Muscle layer of colon (tissue), 2 donors: ENCODE measurements around the gene RNF224.

ENCODE experiments used
- H3K27ac ChIP-seq: one replicate; pipeline ENCODE4 v1.7.0; 2013; ENCODE audit warnings: low read depth, mild to moderate bottlenecking, low read length, moderate library complexity
- H3K27me3 ChIP-seq, 2 donors: one replicate each; pipeline ENCODE4 v1.7.0; 2013; ENCODE audit warnings: low read length in 2 of 2, mild to moderate bottlenecking in 2 of 2; ENCODE audit not compliant: insufficient read depth in 2 of 2, control insufficient read depth in 1 of 2
- H3K36me3 ChIP-seq: one replicate; pipeline ENCODE4 v1.7.0; 2013; ENCODE audit warnings: mild to moderate bottlenecking, low read length; ENCODE audit not compliant: insufficient read depth
- H3K4me1 ChIP-seq: one replicate; pipeline ENCODE4 v1.7.0; 2013; ENCODE audit warnings: mild to moderate bottlenecking, low read length; ENCODE audit not compliant: insufficient read depth
- H3K4me3 ChIP-seq, 2 donors: one replicate each; pipeline ENCODE4 v1.7.0; 2013; ENCODE audit warnings: low read length in 2 of 2, low read depth in 1 of 2, mild to moderate bottlenecking in 1 of 2, moderate library complexity in 1 of 2
- H3K9ac ChIP-seq: one replicate; pipeline ENCODE4 v1.7.0; 2013; ENCODE audit warnings: low read length
- H3K9me3 ChIP-seq: one replicate; pipeline ENCODE4 v1.7.0; 2013; ENCODE audit warnings: mild to moderate bottlenecking, low read length
- donor health status: abdominal sarcoma.
- donor health status: Adenocarcinoma of cecum.

RNF224 gene

DNA sequence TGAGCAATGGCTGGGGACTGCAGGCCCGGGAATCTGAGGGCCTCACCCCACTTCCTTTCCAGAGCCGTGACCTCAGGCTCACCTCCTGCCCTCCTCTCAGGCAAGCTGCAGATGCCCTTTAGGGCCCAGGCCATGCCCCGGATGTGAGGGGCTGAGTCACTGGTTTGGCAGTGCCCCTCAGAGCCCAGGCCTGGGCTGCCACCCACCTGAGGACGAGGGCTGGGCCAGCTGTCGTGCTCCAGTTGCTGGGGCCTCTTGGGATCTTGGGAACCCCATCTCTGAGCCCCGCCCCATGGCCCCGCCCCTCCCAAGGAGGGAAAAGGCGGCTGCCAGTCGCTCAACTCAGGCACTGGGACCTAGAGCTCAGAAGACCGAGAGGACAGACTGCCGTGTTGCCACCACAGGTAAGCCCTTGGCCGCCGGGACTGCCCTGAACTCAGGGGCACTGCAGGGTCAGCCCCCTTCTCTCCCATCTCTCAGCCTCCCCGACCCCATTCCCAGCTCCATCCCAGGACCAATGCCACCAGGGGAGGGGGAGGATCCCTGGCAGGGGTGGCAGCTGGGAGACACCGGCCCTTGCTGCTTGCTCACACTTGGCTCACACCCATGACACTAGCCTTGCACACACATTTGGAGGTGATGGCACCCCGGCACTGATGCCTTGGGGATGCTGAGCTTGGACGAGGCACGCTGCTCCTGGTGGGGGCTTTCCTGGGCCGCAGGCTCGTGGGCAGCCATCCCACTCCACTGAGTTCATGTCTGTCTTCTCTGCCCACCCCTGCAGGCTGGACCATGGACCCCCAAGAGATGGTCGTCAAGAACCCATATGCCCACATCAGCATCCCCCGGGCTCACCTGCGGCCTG is 2.2 kb upstream of the RNF224 start, which contains the start of gene CYSRT1:
Gene CYSRT1 (plus strand): TSS at position 345 of the 865 bp plus-strand sequence. CDS start 448 bp downstream, at position 793.
- Histone ChIP-seq H3K4me1 (peaks cover 5% of the 10 kb centered on the region), H3K4me3 (peak within 1 kb of the TSS; percentile 73 to 84), H3K9ac (peak within 1 kb of the TSS; percentile 78), H3K36me3 (no peaks in the 10 kb centered on the region), H3K27ac (peak within 1 kb of the TSS; percentile 86), H3K27me3 (peaks cover 0 to 31% of the 10 kb centered on the region in 2 donors), H3K9me3 (no peaks in the 10 kb centered on the region)

DNA sequence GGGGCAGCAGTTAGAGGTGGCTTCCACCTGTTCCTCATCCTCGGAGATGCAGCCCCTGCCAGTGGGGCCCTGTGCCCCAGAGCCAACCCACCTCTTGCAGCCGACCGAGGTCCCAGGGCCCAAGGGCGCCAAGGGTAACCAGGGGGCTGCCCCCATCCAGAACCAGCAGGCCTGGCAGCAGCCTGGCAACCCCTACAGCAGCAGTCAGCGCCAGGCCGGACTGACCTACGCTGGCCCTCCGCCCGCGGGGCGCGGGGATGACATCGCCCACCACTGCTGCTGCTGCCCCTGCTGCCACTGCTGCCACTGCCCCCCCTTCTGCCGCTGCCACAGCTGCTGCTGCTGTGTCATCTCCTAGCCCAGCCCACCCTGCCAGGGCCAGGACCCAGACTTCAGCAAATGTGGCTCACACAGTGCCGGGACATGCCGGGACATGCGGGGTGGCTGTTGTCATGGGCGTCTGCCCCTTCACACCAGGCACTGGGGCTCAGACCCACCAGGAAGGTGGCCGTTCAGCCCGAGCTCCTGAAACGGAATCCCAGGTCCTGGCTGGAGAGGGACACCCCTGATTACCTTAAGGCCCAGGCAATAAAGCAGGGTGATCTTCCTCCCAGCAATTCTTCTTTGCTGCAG is 1.5 kb upstream of the RNF224 start:
- Histone ChIP-seq H3K9me3 (no peaks in the 10 kb centered on the region), H3K27me3 (peaks cover 3 to 38% of the 10 kb centered on the region in 2 donors), H3K9ac (no peak overlapping the region), H3K27ac (no peak overlapping the region), H3K4me3 (no peak overlapping the region), H3K36me3 (no peaks in the 10 kb centered on the region), H3K4me1 (peaks cover 5% of the 10 kb centered on the region)

DNA sequence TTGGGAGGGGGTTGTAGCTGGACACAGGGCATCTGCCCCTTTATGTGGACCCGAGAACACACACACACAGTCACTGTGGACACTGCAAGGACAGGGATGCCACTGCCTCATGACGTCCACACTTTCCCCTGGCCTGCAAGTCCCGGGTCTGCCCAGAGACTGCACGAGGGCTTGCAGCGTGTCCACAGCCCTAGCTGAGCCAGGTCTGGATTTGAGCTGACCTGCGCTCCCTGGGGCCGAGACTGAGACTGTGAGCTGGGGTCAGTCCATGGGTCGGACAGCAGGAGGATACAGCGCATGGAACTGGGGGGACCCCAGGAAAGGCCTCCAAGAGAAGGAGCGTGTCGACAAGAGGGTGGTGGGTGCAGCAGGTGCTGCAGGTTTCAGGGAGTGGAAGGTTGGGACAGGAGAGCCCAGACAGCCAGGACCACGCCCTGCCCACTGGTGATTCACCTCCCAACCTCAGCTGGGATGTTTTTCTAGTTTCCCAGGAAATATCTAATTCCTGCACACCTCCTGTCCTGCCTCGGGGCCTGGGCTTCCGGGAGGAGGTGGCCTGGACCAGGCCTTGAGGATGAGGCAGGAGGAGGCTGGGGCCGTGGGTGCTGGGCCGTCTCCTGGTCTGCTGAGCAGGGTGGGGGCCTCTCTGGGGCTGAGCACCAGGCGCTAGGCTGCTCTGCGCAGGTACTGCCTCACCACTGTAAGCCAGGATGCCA is 806 bp upstream of the RNF224 start:
- Histone ChIP-seq H3K4me3 (no peak overlapping the region), H3K9me3 (no peaks in the 10 kb centered on the region), H3K36me3 (no peaks in the 10 kb centered on the region), H3K27ac (no peak overlapping the region), H3K4me1 (peaks cover 5% of the 10 kb centered on the region), H3K27me3 (peaks cover 4 to 45% of the 10 kb centered on the region in 2 donors), H3K9ac (no peak overlapping the region)

DNA sequence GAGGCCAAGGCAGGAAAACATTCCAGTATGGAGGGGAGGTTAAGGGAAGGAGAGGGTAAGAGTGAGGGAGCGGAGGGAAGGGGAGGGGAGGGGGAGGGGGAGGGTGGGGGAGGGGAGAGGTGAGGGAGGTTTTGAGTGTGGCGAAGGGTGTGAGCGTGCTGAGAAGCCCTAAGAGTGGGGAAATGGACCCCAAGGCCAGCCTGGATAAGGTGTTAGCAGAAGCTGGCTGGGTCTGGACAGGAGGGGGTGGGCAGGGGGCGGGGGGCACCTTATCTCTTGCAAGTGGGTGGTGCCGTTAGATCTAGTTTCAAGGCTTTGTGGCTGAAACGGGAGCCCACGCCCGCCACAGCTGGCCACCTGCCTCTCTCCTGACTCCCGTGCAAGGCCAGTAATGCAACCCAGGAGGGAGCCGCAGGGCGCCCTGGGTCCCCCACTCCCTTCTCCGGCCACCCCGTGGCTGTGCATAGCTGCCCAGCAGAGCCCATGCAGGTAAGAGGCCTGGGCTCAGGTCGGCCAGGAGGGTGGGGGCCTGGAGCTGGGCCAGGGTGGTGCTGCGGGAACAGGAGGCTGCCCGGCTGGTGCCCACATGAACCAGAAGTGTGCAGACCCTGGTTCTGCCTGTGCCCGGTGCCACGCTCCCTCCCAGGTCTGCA is 677 bp downstream of the RNF224 start:
- H3K4me3 ChIP-seq: no peak overlapping the region
- H3K27ac ChIP-seq: no peak overlapping the region
- no peaks in the 10 kb centered on the region for H3K9me3 ChIP-seq
- H3K36me3 ChIP-seq: no peaks in the 10 kb centered on the region
- H3K9ac ChIP-seq: no peak overlapping the region
- H3K27me3 ChIP-seq: peaks cover 4 to 59% of the 10 kb centered on the region in 2 donors
- peaks cover 5% of the 10 kb centered on the region for H3K4me1 ChIP-seq

DNA sequence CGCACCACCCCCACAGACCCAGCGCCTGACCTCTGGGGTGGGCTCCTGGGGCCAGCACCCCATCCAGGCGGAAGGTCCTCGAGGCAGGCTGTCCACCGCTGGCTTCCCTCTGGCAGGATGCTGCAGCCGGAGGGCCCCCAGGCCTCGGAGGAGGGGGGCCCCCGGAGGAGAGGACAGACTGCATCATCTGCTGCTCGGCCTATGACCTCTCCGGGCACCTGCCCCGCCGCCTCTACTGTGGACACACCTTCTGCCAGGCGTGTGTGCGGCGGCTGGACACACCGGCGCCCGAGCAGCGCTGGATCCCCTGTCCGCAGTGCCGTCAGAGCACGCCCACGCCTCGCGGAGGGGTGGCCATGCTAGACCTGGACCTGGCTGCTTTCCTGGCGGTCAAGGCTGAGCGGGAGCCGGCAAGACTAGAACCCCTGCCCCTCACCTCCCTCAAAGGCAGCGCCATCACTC is 1.2 kb downstream of the RNF224 start:
- Histone ChIP-seq H3K27me3 (peaks cover 4 to 64% of the 10 kb centered on the region in 2 donors), H3K27ac (no peak overlapping the region), H3K9ac (no peak overlapping the region), H3K36me3 (no peaks in the 10 kb centered on the region), H3K9me3 (no peaks in the 10 kb centered on the region), H3K4me1 (peaks cover 5% of the 10 kb centered on the region), H3K4me3 (no peak overlapping the region)

DNA sequence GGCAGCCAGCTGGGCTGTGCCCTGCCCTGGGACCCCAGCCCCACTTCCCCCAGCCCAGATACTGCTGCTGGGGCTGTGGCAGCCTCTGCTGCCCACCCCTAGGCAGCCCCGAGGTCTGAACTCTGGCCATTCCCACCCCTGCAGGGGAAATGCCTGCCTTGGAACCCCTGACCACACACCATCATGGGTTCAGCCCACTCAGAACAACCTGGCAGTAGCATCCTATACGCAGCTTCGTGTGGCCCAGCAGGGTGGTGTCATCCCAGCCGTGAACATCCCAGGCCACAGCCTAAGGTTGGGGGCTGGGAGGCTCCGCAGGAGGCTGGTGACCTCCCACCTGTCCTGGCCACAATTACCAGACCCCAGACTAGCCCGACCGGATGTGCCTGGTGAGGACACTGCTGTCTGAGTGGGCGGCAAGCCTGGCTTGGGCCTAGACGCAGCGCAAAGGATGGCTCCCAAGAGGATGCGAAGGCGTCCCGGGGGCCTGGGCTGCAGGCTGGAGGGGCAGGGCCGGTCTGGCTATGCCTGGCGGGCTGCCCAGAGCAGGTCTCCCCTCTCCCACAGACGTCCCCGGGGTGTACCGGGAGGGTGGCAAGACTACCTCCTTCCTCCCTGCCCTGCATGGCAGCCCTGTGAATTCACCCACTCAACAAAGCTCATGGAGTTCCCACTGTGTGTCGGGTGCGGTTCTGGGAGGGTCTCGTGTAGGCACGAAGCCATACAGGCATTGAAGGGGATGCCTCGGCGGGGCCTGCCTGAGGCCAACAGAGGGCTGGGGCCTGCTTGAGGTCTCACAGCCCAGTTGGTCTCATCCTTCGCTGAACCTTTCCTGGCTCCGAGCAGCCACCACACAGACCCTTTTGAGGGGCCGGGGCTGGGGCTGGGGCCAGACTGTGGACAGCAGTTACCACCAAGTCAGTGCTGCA is 1.9 kb downstream of the RNF224 start:
- peaks cover under 1% of the 10 kb centered on the region for H3K4me1 ChIP-seq
- peaks cover 4 to 64% of the 10 kb centered on the region in 2 donors for H3K27me3 ChIP-seq
- H3K9me3 ChIP-seq: no peaks in the 10 kb centered on the region
- H3K36me3 ChIP-seq: no peaks in the 10 kb centered on the region
- no peak overlapping the region for H3K9ac ChIP-seq
- no peak overlapping the region for H3K4me3 ChIP-seq
- H3K27ac ChIP-seq: no peak overlapping the region

DNA sequence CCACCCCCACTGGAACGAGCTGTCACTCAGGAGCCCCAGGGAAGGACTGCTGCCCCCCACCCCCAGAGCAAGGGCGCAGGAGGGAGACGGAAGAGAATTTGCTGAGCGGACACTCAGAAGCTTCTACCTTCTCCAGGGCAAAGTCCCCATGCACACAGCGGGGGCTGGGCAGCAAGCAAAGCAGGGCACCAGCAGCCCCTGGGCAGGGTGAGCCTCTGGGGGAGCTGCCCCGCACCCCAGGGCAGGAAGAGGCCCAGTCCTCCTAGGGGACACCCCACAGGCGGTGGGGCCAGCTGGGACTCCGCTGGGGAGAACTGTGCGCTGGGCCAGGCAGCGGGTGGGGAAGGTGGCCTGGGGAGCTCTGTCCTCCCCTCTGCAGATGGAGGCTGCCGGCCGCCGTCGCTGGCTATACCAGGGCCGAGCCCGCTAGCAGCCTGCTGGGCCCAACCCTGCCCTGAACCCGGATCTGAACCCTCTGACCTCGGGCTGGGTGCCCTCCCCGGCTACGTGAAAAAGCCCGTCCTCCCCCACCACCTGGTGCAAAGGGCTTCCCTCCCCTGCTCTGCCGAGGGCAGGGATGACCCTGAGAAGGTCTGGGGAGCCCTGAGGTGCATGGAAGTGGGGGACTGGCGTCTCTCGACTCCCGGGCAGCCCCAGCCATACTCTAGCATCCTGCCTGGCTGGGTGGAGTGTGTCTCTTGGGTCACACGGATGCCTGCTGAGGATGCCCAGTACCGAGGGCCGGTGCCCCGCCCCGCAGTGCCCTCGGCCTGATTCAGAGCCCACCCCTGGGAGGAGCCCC is 2.8 kb downstream of the RNF224 start:
- Histone ChIP-seq H3K9me3 (no peaks in the 10 kb centered on the region), H3K4me3 (no peak overlapping the region), H3K27ac (no peak overlapping the region), H3K9ac (no peak overlapping the region), H3K36me3 (no peaks in the 10 kb centered on the region), H3K4me1 (no peaks in the 10 kb centered on the region), H3K27me3 (peaks cover 4 to 65% of the 10 kb centered on the region in 2 donors)

DNA sequence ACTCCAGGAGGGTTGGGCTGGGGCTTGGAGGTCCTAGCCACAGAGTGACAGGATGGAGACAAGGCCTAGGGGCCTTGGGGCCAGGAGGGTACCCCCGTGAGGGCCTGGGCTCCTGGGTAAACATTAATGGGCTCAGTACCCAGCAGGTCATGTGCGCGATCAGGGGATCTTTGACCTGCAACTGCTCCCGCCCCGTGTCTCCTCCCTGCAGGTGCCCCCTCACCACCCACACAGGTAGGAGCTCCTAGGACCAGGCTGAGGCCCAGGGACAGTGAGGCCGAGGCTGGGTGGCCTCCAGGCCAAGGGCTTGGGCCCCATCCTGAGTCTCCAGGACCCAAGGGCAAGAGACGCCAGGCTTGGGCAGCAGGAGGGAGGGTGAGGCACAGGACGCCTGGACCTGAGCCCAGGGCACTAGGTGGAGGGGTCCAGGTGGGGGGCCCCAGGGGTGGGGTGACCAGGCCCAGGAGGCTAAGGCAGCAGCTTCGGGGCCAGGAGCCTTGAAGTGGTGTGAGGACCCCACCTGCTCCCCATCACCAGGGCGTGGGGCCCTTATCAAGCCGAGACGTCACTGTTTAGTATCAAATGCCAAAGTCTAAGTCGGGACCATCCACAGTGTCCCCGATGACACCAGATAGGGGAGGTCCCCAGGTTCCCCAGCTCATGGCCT is 3.5 kb downstream of the RNF224 start, which contains the start of gene SLC34A3:
Gene SLC34A3 (plus strand): TSS at position 197 of the 667 bp plus-strand sequence. CDS start 802 bp downstream, outside the sequence.
- Histone ChIP-seq H3K4me1 (peaks cover 6% of the 10 kb centered on the region), H3K36me3 (no peaks in the 10 kb centered on the region), H3K27me3 (peaks cover 4 to 72% of the 10 kb centered on the region in 2 donors), H3K27ac (no peak within 1 kb of the TSS), H3K9me3 (no peaks in the 10 kb centered on the region), H3K9ac (no peak within 1 kb of the TSS), H3K4me3 (no peak within 1 kb of the TSS)

DNA sequence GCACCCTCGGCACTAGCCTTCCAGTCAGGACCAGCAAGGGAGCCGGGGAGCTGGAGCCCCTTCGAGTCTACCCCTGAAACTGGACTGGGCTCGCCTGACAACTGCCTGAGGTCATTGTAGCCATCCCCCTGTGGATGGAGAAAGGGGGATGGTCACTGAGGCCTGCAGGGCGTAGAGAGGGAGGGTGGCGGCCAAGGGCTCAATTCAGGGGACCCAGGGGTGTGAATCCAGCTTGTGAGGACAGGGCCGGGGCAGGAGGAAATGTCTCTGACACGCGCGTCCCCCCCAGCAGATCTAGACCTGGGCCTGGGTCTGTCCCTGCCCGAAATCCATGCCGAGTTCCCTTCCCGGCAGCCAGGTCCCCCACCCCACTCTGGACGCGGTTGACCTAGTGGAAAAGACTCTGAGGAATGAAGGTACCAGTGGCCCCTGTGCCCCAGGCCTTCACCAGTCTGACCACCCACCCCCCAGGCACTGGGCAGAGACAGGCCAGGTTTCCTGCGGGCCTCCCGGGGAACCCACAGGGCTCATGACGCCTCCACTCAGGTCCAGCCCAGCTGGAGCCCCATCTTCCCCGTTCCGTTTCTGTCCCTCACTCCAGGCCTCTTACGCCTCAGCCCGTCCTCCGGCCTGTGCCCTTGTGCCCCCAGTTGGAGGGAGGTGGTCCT is 4.2 kb downstream of the RNF224 start:
- H3K36me3 ChIP-seq: no peaks in the 10 kb centered on the region
- peaks cover 13% of the 10 kb centered on the region for H3K4me1 ChIP-seq
- no peak overlapping the region for H3K4me3 ChIP-seq
- H3K9me3 ChIP-seq: no peaks in the 10 kb centered on the region
- peaks cover 4 to 74% of the 10 kb centered on the region in 2 donors for H3K27me3 ChIP-seq
- no peak overlapping the region for H3K27ac ChIP-seq
- H3K9ac ChIP-seq: no peak overlapping the region
